Mesenchymal stem cell (in vitro differentiated cells and primary cell): ENCODE measurements around the gene SLC35C1.

ENCODE experiments used
- DNase-seq: peaks from one replicate; pipeline ENCODE4 v3.0.0-alpha.2; 2013
- H2AFZ ChIP-seq: one replicate; pipeline ENCODE4 v1.6.1; 2013; ENCODE audit warnings: low read depth, mild to moderate bottlenecking, control low read depth, inconsistent platforms, low read length, moderate library complexity
- H2AK5ac ChIP-seq: 2 replicates; pipeline ENCODE4 v1.6.1; 2013; ENCODE audit warnings: low read length, moderate library complexity, mild to moderate bottlenecking, inconsistent platforms; ENCODE audit not compliant: severe bottlenecking
- H2BK120ac ChIP-seq: one replicate; pipeline ENCODE4 v1.6.1; 2013; ENCODE audit warnings: low read depth, mild to moderate bottlenecking, inconsistent platforms, low read length, moderate library complexity
- H2BK12ac ChIP-seq, 2 experiments: one replicate each; pipeline ENCODE4 v1.6.1; 2013; ENCODE audit warnings: inconsistent platforms in 2 of 2, low read length in 2 of 2, mild to moderate bottlenecking in 2 of 2, moderate library complexity in 2 of 2, control low read depth in 1 of 2
- H2BK15ac ChIP-seq: one replicate; pipeline ENCODE4 v1.6.1; 2013; ENCODE audit warnings: mild to moderate bottlenecking, low read depth, inconsistent platforms; ENCODE audit not compliant: poor library complexity, severe bottlenecking
- H2BK5ac ChIP-seq: 2 replicates; pipeline ENCODE4 v1.6.1; 2013; ENCODE audit warnings: low read depth, mild to moderate bottlenecking, low read length, control low read depth, inconsistent platforms; ENCODE audit not compliant: poor library complexity, severe bottlenecking
- H3K14ac ChIP-seq, 2 experiments: one replicate each; pipeline ENCODE4 v1.6.1; 2013; ENCODE audit warnings: inconsistent platforms in 2 of 2, low read length in 2 of 2, control low read depth in 1 of 2, mild to moderate bottlenecking in 1 of 2, moderate library complexity in 1 of 2
- H3K18ac ChIP-seq, 2 experiments: one replicate each; pipeline ENCODE4 v1.6.1; 2013; ENCODE audit warnings: inconsistent platforms in 2 of 2, low read length in 2 of 2, control low read depth in 1 of 2, low read depth in 1 of 2, mild to moderate bottlenecking in 1 of 2
- H3K23ac ChIP-seq, 2 experiments: one replicate each; pipeline ENCODE4 v1.6.1; 2013; ENCODE audit warnings: inconsistent platforms in 2 of 2, low read length in 2 of 2, mild to moderate bottlenecking in 2 of 2, moderate library complexity in 2 of 2, control low read depth in 1 of 2
- H3K27ac ChIP-seq: 2 replicates; pipeline ENCODE4 v1.5.1; 2013; ENCODE audit warnings: mild to moderate bottlenecking, moderate library complexity, low read length, control low read depth, inconsistent platforms; ENCODE audit not compliant: poor library complexity, severe bottlenecking
- H3K27me3 ChIP-seq, 2 experiments: 2 replicates each; pipeline versions ENCODE4 v1.6.1 to v1.7.0; 2013; ENCODE audit warnings: low read length in 2 of 2, mild to moderate bottlenecking in 2 of 2, moderate library complexity in 2 of 2, control low read depth in 1 of 2, inconsistent platforms in 1 of 2; ENCODE audit not compliant: control insufficient read depth in 1 of 2, insufficient read depth in 1 of 2
- H3K36me3 ChIP-seq, 2 experiments: 2 replicates each; pipeline versions ENCODE4 v1.6.1 to v1.7.0; 2013; ENCODE audit warnings: low read length in 2 of 2, control low read depth in 1 of 2, inconsistent platforms in 1 of 2, low read depth in 1 of 2, mild to moderate bottlenecking in 1 of 2; ENCODE audit not compliant: insufficient read depth in 2 of 2, control insufficient read depth in 1 of 2
- H3K4ac ChIP-seq, 2 experiments: one replicate each; pipeline ENCODE4 v1.6.1; 2013; ENCODE audit warnings: inconsistent platforms in 2 of 2, low read length in 2 of 2, mild to moderate bottlenecking in 2 of 2, moderate library complexity in 2 of 2, control low read depth in 1 of 2, low read depth in 1 of 2
- H3K4me1 ChIP-seq: 2 replicates; pipeline ENCODE4 v1.6.1; 2013; ENCODE audit warnings: low read depth, low read length, control low read depth; ENCODE audit not compliant: control insufficient read depth, insufficient read depth
- H3K4me2 ChIP-seq: 2 replicates; pipeline ENCODE4 v1.6.1; 2013; ENCODE audit warnings: low read length, mild to moderate bottlenecking, inconsistent platforms; ENCODE audit not compliant: poor library complexity, severe bottlenecking
- H3K4me3 ChIP-seq, 2 experiments: 2 replicates each; pipeline versions ENCODE4 v1.5.1 to v1.7.0; 2013; ENCODE audit warnings: low read length in 2 of 2, mild to moderate bottlenecking in 2 of 2, control low read depth in 1 of 2, low read depth in 1 of 2; ENCODE audit not compliant: insufficient read depth in 1 of 2
- H3K79me1 ChIP-seq: replicated peaks from 2 replicates; pipeline ENCODE4 v1.6.1; 2013; ENCODE audit warnings: mild to moderate bottlenecking, control low read depth, low read length, inconsistent platforms; ENCODE audit not compliant: poor library complexity, severe bottlenecking
- H3K9ac ChIP-seq: 2 replicates; pipeline ENCODE4 v1.7.0; 2013; ENCODE audit warnings: mild to moderate bottlenecking, low read length, moderate library complexity
- H3K9me3 ChIP-seq: 2 replicates; pipeline ENCODE4 v1.7.0; 2013; ENCODE audit warnings: mild to moderate bottlenecking, low read length; ENCODE audit not compliant: control insufficient read depth
- H4K8ac ChIP-seq: one replicate; pipeline ENCODE4 v1.6.1; 2013; ENCODE audit warnings: inconsistent platforms, mild to moderate bottlenecking, low read length, moderate library complexity
- H4K91ac ChIP-seq: one replicate; pipeline ENCODE4 v1.6.1; 2013; ENCODE audit warnings: mild to moderate bottlenecking, low read length, inconsistent platforms
- WGBS: methylation state at CpG from one replicate; pipeline ENCODE4 v1.1.7; 2013; ENCODE audit warnings: mixed read lengths; 5-methylcytosine and 5-hydroxymethylcytosine counted together

Gene SLC35C1

GRCh38 chr11:45846974-45847910, 42.3 kb downstream of the SLC35C1 start, which contains the start of gene CRY2:
TSS of gene CRY2 (plus strand) at chr11:45847475. CDS start at chr11:45847491, 16 bp downstream.
- Histone ChIP-seq H3K4me1 (peaks cover 7% of the 10 kb centered on the region), H4K8ac (peak within 1 kb of the TSS; percentile 66), H3K4ac (peak within 1 kb of the TSS; percentile 62 to 66), H3K36me3 (no peaks in the 10 kb centered on the region), H2AFZ (peak within 1 kb of the TSS; percentile 74), H3K23ac (peak within 1 kb of the TSS in 1 of 2 experiments; percentile 2), H3K4me3 (peak within 1 kb of the TSS; percentile 93 to 96), H2BK15ac (peak within 1 kb of the TSS; percentile 68), H3K9me3 (no peaks in the 10 kb centered on the region), H2BK120ac (peak within 1 kb of the TSS; percentile 78), H3K27ac (peak within 1 kb of the TSS; percentile 30), H2BK5ac (no peak within 1 kb of the TSS), H4K91ac (no peak within 1 kb of the TSS), H3K14ac (peak within 1 kb of the TSS in 1 of 2 experiments; percentile 86), H3K27me3 (peaks cover under 1 to 4% of the 10 kb centered on the region in 2 experiments), H3K79me1 (peaks cover 14% of the 10 kb centered on the region), H3K18ac (peak within 1 kb of the TSS; percentile 88 to 92), H3K9ac (peak within 1 kb of the TSS; percentile 97), H3K4me2 (peak within 1 kb of the TSS; percentile 87), H2BK12ac (no peak within 1 kb of the TSS), H2AK5ac (no peak within 1 kb of the TSS)
- peak; percentile 99 for DNase-seq
- 1% methylated on average over 75 of the region's 75 CpGs for WGBS

GRCh38 chr11:45847911-45848316, 43.0 kb downstream of the SLC35C1 start:
- peak overlapping the region; percentile 93 to 96 for H3K4me3 ChIP-seq
- H2BK15ac ChIP-seq, result no peak overlapping the region
- no peak overlapping the region for H2AK5ac ChIP-seq
- no peaks in the 10 kb centered on the region for H3K36me3 ChIP-seq
- peak overlapping the region; percentile 97 for H3K9ac ChIP-seq
- DNase-seq, result peak; percentile 79
- H3K27me3 ChIP-seq, result peaks cover 0 to 4% of the 10 kb centered on the region in 2 experiments
- H2BK120ac ChIP-seq, result peak overlapping the region; percentile 78
- H3K14ac ChIP-seq, result peak overlapping the region in 1 of 2 experiments; percentile 86
- H3K18ac ChIP-seq, result peak overlapping the region; percentile 88 to 92
- H3K4ac ChIP-seq, result peak overlapping the region; percentile 62 to 66
- H2BK5ac ChIP-seq, result no peak overlapping the region
- peaks cover 19% of the 10 kb centered on the region for H3K79me1 ChIP-seq
- H3K9me3 ChIP-seq, result no peaks in the 10 kb centered on the region
- H3K27ac ChIP-seq, result peak overlapping the region; percentile 30
- peak overlapping the region in 1 of 2 experiments; percentile 2 for H3K23ac ChIP-seq
- H4K91ac ChIP-seq, result no peak overlapping the region
- 2% methylated on average over 15 of the region's 16 CpGs for WGBS
- H3K4me1 ChIP-seq, result peaks cover 7% of the 10 kb centered on the region
- peak overlapping the region; percentile 66 for H4K8ac ChIP-seq
- peak overlapping the region; percentile 74 for H2AFZ ChIP-seq
- H3K4me2 ChIP-seq, result peak overlapping the region; percentile 87
- no peak overlapping the region for H2BK12ac ChIP-seq

- H3K4me1 ChIP-seq, result peaks cover 7% of the 10 kb centered on the region
- H3K9ac ChIP-seq, result peak overlapping the region; percentile 97
- H4K8ac ChIP-seq, result no peak overlapping the region
- peak overlapping the region in 1 of 2 experiments; percentile 93 for H3K4me3 ChIP-seq
- H2AK5ac ChIP-seq, result no peak overlapping the region
- H3K4me2 ChIP-seq, result peak overlapping the region; percentile 87
- no peak overlapping the region for H3K4ac ChIP-seq
- no peak overlapping the region for H2BK12ac ChIP-seq
- H3K36me3 ChIP-seq, result peaks cover 0 to 2% of the 10 kb centered on the region in 2 experiments
- no peak overlapping the region for H2BK120ac ChIP-seq
- H3K79me1 ChIP-seq, result peaks cover 23% of the 10 kb centered on the region
- DNase-seq, result no peak
- H2BK15ac ChIP-seq, result no peak overlapping the region
- H2BK5ac ChIP-seq, result no peak overlapping the region
- no peak overlapping the region for H3K14ac ChIP-seq
- no peak overlapping the region for H3K18ac ChIP-seq
- no peak overlapping the region for H3K27ac ChIP-seq
- 91% methylated on average over 6 of the region's 8 CpGs for WGBS
- H3K23ac ChIP-seq, result peak overlapping the region in 1 of 2 experiments; percentile 23
- H4K91ac ChIP-seq, result no peak overlapping the region
- peaks cover 0 to 4% of the 10 kb centered on the region in 2 experiments for H3K27me3 ChIP-seq
- no peak overlapping the region for H2AFZ ChIP-seq
- H3K9me3 ChIP-seq, result no peaks in the 10 kb centered on the region
These were observed 43.7 kb downstream of the SLC35C1 start for GRCh38 chr11:45848654-45849081.

GRCh38 chr11:45850446-45850845, 45.5 kb downstream of the SLC35C1 start:
- 66% methylated on average over 2 of the region's 2 CpGs for WGBS
- Histone ChIP-seq H3K4me1 (peaks cover 7% of the 10 kb centered on the region), H3K14ac (no peak overlapping the region)

More at GRCh38 chr11:45850446-45850845, 45.5 kb downstream of the SLC35C1 start:
- Histone ChIP-seq H2BK120ac (no peak overlapping the region), H3K9ac (peak overlapping the region; percentile 31), H3K79me1 (peaks cover 34% of the 10 kb centered on the region), H2BK12ac (no peak overlapping the region), H3K9me3 (no peaks in the 10 kb centered on the region), H3K4ac (no peak overlapping the region), H3K27me3 (peaks cover 0 to under 1% of the 10 kb centered on the region in 2 experiments), H2BK5ac (no peak overlapping the region), H4K8ac (no peak overlapping the region), H2BK15ac (no peak overlapping the region), H2AFZ (no peak overlapping the region), H2AK5ac (no peak overlapping the region), H3K27ac (no peak overlapping the region), H3K4me3 (no peak overlapping the region), H3K36me3 (peaks cover 0 to 5% of the 10 kb centered on the region in 2 experiments), H3K23ac (no peak overlapping the region), H3K18ac (no peak overlapping the region), H4K91ac (no peak overlapping the region), H3K4me2 (no peak overlapping the region)
- DNase-seq, result peak; percentile 54
